Ovary (tissue), 9 donors: ENCODE data around the gene MPRIP. TPM values are rescaled to one million over a fixed set of nuclear protein-coding genes. Genes with fewer than 3 reads are reported as not detected.

Experiments used
- DNase-seq, 5 donors: peaks; one replicate each; pipeline ENCODE4 v3.0.0-alpha.2; 2019 to 2020
- H3K27ac ChIP-seq, 2 donors: fragments of 200-600 bp; one replicate each; pipeline versions ENCODE4 v1.5.1 to v1.8.0; 2019 to 2022
- H3K27me3 ChIP-seq: fragments of 200-600 bp; one replicate; pipeline ENCODE4 v1.8.0; 2022
- H3K36me3 ChIP-seq: fragments of 200-600 bp; sonication (generic); one replicate; pipeline ENCODE4 v1.5.1; 2019
- H3K4me1 ChIP-seq: one replicate; pipeline ENCODE4 v1.8.1; 2013; ENCODE audit warnings: mild to moderate bottlenecking, moderate library complexity; ENCODE audit not compliant: insufficient read depth
- H3K4me3 ChIP-seq: fragments of 200-600 bp; sonication (generic); one replicate; pipeline ENCODE4 v1.5.1; 2017
- H3K9me3 ChIP-seq, 2 donors: fragments of 200-600 bp in 1 of 2; sonication (generic) in 1 of 2; one replicate each; pipeline versions ENCODE4 v1.5.1 to v1.8.1; 2013 to 2019; ENCODE audit warnings: mild to moderate bottlenecking in 1 of 2, moderate library complexity in 1 of 2
- EP300 ChIP-seq: sonication (generic); formaldehyde crosslinking; IDR thresholded peaks from one replicate; pipeline ENCODE4 v1.6.1; 2017; ENCODE audit warnings: antibody characterized with exemption
- POLR2A ChIP-seq: fragments of 450-650 bp; IDR thresholded peaks from one replicate; pipeline ENCODE4 v1.6.1; 2017; ENCODE audit warnings: antibody characterized with exemption, mild to moderate bottlenecking, moderate library complexity
- WGBS, 3 donors: extraction: QIAGEN DNeasy Blood & Tissue Kit in 1 of 3; methylation state at CpG; one replicate each; pipeline versions ENCODE4 v1.1.5 to v1.1.7; 2013 to 2017; 5-methylcytosine and 5-hydroxymethylcytosine counted together
- intact Hi-C, 4 donors: fragments of 100-400 bp; cut with DNase I; formaldehyde crosslinking; loops; one replicate each; pipeline versions ENCODE4 v1.11.0 to v1.15.1; 2022 to 2023
- polyA plus RNA-seq, 2 donors: library from polyadenylated mRNA; stranded (reverse); fragments of 200-250 nt in 1 of 2; fragments of 350-450 nt in 1 of 2; fragmentation: Illumina TruSeq in 1 of 2; extraction: RNeasy Lipid Tissue Mini Kit (QIAGEN cat#74804) in 1 of 2; gene quantifications; one replicate each; pipeline ENCODE4 v1.2.3, GENCODE V29; 2013 to 2014
- total RNA-seq, 7 donors: library from RNA; depleted of rRNA in 2 of 7; stranded (reverse); fragments of >200 nt in 2 of 7; fragmentation: NEBNext Ultra II Directional in 3 of 7; extraction: Animal tissue kit (Norgen Biotek cat#: 25700) in 3 of 7; gene quantifications; one replicate each; pipeline versions ENCODE4 v1.1.0 to v1.2.4, GENCODE V29; 2016 to 2023
- TF ChIP-seq, protein P1 (sequence below), 3 donors: fragments of 450-650 bp in 2 of 3; fragments of 200-600 bp in 1 of 3; IDR thresholded peaks; one replicate each; pipeline versions ENCODE4 v1.5.1 to v1.8.0; 2016 to 2022; ENCODE audit warnings: antibody characterized with exemption in 3 of 3, mild to moderate bottlenecking in 1 of 3
- donor health status: DM: no; HTN: no; CAD: no; lungs with moderate emphysema.
- donor health status: DM: no; HTN: no; CAD: no.
- donor health status: Bipolar disorder and iron deficiency.
- donor health status: DM: yes; HTN: yes; CAD: no.
- donor health status: DM: no; HTN: no; CAD: no.
- donor health status: DM: yes; HTN: yes; CAD: no.

MPRIP gene
- total and polyA plus RNA-seq, 9 donors: 72.3 to 256 (median 202) TPM

DNA sequence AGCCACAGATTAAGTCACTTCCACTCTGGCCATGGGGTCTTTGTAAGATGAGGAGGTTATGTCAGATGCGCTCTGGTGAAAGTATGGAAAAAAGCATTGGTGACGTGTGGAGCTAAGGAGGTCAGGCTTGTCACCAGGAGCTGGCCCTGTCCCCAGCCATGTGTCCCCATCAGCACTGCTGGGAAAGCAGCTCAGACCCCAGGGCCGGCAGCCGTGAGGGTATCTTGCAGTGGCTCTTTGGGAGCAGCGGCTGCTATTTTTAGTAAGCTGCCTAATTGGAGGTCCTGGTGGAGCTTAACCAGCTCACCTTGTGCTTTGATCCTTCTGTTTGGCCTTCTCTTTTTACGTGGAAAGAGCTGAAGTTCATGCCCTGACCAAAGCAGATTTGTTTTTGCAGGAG, 60.9 kb downstream of the MPRIP start:
- no peak for DNase-seq
- H3K27me3 ChIP-seq: no peaks in the 10 kb centered on the region
- no peaks in the 10 kb centered on the region for H3K9me3 ChIP-seq
- intact Hi-C loops: no loop called here
- WGBS, 3 donors: 78 to 86% (median 79%) methylated on average over 6 of the region's 6 CpGs
- peaks cover 27% of the 10 kb centered on the region for H3K4me1 ChIP-seq
- TF ChIP-seq, protein P1, sequence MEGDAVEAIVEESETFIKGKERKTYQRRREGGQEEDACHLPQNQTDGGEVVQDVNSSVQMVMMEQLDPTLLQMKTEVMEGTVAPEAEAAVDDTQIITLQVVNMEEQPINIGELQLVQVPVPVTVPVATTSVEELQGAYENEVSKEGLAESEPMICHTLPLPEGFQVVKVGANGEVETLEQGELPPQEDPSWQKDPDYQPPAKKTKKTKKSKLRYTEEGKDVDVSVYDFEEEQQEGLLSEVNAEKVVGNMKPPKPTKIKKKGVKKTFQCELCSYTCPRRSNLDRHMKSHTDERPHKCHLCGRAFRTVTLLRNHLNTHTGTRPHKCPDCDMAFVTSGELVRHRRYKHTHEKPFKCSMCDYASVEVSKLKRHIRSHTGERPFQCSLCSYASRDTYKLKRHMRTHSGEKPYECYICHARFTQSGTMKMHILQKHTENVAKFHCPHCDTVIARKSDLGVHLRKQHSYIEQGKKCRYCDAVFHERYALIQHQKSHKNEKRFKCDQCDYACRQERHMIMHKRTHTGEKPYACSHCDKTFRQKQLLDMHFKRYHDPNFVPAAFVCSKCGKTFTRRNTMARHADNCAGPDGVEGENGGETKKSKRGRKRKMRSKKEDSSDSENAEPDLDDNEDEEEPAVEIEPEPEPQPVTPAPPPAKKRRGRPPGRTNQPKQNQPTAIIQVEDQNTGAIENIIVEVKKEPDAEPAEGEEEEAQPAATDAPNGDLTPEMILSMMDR (IDR thresholded peaks at IDR 0.05): no peak
- TF ChIP-seq POLR2A: peak; percentile 17
- no peaks in the 10 kb centered on the region for H3K36me3 ChIP-seq
- H3K4me3 ChIP-seq: no peak overlapping the region
- H3K27ac ChIP-seq: no peak overlapping the region

DNA sequence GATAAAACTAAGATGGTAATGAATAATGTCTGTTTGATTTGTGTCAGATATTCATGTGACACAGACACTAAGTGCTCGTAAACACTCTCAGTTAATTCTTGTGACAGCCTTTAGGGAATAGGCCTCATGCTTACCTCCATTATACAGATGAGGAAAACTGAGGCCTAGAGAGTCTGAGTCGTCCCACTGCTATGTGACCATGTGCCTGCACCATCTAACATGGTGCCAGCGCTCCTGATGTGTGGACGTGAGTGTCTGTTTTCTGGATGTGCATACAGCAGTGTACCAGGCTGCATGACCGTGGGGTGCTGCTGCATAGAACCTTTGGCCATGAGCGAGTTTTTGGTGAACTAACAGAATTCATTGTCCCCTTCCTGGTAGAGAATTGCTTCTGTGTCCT, 61.8 kb downstream of the MPRIP start:
- peaks cover 26% of the 10 kb centered on the region for H3K4me1 ChIP-seq
- H3K9me3 ChIP-seq: no peaks in the 10 kb centered on the region
- H3K27me3 ChIP-seq: no peaks in the 10 kb centered on the region
- 91 to 93% (median 93%) methylated on average over 6 of the region's 6 CpGs for WGBS, 3 donors
- DNase-seq: no peak
- H3K4me3 ChIP-seq: no peak overlapping the region
- intact Hi-C loops: no loop called here
- H3K27ac ChIP-seq: no peak overlapping the region
- no peaks in the 10 kb centered on the region for H3K36me3 ChIP-seq
- TF ChIP-seq, protein P1 (IDR thresholded peaks at IDR 0.05): no peak
- TF ChIP-seq POLR2A (no peak), EP300 (no peak)

DNA sequence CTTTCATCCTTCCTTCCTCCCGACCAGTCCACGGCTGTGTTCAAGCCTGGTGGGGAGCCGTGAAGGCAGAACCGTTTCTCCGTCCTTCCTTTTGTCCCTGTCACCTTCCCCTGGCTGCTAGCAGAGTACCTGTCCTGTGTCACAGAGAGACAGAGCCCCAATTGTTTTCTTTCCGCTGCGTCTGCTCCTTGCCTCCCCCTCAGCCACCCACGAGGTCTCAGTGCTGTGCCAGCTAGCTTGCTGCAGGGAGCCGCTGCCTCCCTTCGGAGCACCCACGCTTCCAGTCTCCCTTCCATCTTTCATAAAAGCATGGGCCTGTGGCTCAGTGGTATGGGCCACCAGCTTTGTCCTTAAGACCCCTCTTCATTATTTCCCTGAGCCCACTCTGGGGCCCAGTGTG, 62.2 kb downstream of the MPRIP start:
- TF ChIP-seq EP300 (no peak), POLR2A (no peak)
- TF ChIP-seq, protein P1 (IDR thresholded peaks at IDR 0.05): no peak
- DNase-seq: no peak
- Histone ChIP-seq H3K4me1 (peaks cover 29% of the 10 kb centered on the region), H3K36me3 (no peaks in the 10 kb centered on the region), H3K4me3 (no peak overlapping the region), H3K9me3 (no peaks in the 10 kb centered on the region), H3K27ac (no peak overlapping the region), H3K27me3 (no peaks in the 10 kb centered on the region)
- intact Hi-C loops: no loop called here
- 83 to 87% (median 84%) methylated on average over 11 of the region's 11 CpGs for WGBS, 3 donors

DNA sequence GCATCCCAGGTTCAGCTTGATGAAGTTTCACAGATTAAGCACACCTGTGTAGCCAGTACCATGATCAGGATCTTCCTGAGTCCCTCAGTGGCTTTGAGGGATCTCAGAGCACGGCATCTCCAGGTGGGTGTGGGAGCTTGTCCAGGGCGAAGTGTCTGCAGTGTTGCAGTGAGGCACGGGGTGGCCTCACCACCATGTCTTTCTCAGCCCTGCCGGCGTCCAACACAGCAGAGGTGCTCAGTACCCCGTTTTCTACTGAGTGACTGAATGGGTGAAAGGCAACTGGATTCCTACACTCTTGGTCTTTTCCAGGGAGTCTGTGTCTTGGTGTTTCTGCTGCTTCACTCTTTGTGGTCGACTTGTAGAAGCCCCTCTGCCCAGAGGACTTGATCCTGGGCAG, 63.7 kb downstream of the MPRIP start:
- no peak overlapping the region for H3K4me3 ChIP-seq
- H3K27ac ChIP-seq: peak overlapping the region in 1 of 2 donors; percentile 13
- no peak for DNase-seq
- TF ChIP-seq POLR2A: no peak
- TF ChIP-seq, protein P1 (IDR thresholded peaks at IDR 0.05): no peak
- no peak for TF ChIP-seq EP300
- H3K9me3 ChIP-seq: no peaks in the 10 kb centered on the region
- no peaks in the 10 kb centered on the region for H3K36me3 ChIP-seq
- 86 to 96% (median 91%) methylated on average over 7 of the region's 7 CpGs for WGBS, 3 donors
- H3K27me3 ChIP-seq: no peaks in the 10 kb centered on the region
- H3K4me1 ChIP-seq: peaks cover 34% of the 10 kb centered on the region
- intact Hi-C loops: no loop called here

DNA sequence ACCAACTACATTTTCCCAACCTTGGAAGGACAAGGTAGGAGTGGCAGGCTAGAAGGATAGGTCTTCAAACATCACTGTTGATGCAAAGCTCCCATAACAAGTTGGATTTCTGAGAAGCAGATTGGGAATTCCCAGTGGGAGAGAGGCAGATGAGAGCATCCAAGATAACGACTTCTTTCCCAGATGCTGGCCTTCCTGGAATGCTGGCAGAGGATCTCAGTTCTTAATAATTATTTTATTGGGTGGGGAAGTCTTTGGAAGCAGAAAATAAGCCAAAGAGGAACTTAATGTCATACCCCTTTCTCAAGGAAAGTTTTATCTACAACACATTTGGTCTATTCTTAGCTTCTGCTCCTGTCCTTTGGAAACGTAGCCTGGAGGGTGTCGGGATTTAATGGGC, 64.5 kb downstream of the MPRIP start:
- Histone ChIP-seq H3K27ac (peak overlapping the region; percentile 13 to 41), H3K9me3 (no peaks in the 10 kb centered on the region), H3K4me3 (no peak overlapping the region), H3K27me3 (no peaks in the 10 kb centered on the region), H3K4me1 (peaks cover 35% of the 10 kb centered on the region), H3K36me3 (no peaks in the 10 kb centered on the region)
- WGBS, 3 donors: 6 to 10% (median 7%) methylated on average over 3 of the region's 3 CpGs
- intact Hi-C loops: no loop called here
- TF ChIP-seq, protein P1 (IDR thresholded peaks at IDR 0.05): no peak
- no peak for TF ChIP-seq POLR2A
- no peak for TF ChIP-seq EP300
- DNase-seq: no peak
